IMR-90 (cell line): ENCODE data around the gene VPS35L.

Experiments used
- CTCF ChIP-seq: conservative IDR thresholded peaks from 2 replicates; pipeline ENCODE4 v1.5.1; 2012; ENCODE audit warnings: mild to moderate bottlenecking, low read depth, low read length, improper control_type of control experiment
- POLR2A ChIP-seq: IDR thresholded peaks from 2 replicates; pipeline ENCODE4 v1.6.1; 2012; ENCODE audit warnings: mild to moderate bottlenecking, low read depth, low read length

GRCh38 chr16:19677402-19677801, 121.9 kb downstream of the VPS35L start:
- no peak for TF ChIP-seq CTCF
- no peak for TF ChIP-seq POLR2A
